ENCODE results near the gene RBM20. TPM values are rescaled to one million over a fixed set of nuclear protein-coding genes. Genes with fewer than 3 reads are reported as not detected.

Gene RBM20
- total RNA-seq, 4 donors from 2014 or later: 0.88 to 3.8 (median 1.9) TPM

DNA sequence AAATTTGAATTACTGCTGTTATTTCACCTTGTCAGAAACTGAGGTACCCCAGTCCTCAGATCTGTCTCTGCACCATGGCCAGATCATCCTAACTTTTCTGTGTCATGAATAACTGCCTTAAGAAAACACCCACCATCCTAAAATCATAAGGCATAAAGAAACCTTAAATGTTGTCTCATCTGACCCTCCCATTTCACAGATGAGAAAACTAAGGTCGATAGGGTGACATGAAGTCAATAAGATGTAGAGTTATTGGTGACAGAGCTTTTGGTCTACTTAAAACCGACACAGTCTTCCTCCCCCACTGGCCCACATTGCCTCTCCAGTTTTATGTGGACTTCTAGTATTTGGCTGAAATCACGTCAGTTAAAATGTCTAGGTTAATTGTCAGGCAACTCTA, 126.1 kb downstream of the RBM20 start:
- H3K9me3 ChIP-seq: no peaks in the 10 kb centered on the region
- no peak overlapping the region for H3K4me3 ChIP-seq
- no peaks in the 10 kb centered on the region for H3K4me1 ChIP-seq
- H3K27ac ChIP-seq: no peak overlapping the region
- TF ChIP-seq POLR2A (IDR thresholded peaks at IDR 0.05) (no peak), CTCF (IDR thresholded peaks at IDR 0.05) (no peak)
- intact Hi-C loops (cut with DNase I; ENCODE audit: low total_unique reads): no loop called here
- no peaks in the 10 kb centered on the region for H3K36me3 ChIP-seq
- DNase-seq: no peak
- no peaks in the 10 kb centered on the region for H3K27me3 ChIP-seq

DNA sequence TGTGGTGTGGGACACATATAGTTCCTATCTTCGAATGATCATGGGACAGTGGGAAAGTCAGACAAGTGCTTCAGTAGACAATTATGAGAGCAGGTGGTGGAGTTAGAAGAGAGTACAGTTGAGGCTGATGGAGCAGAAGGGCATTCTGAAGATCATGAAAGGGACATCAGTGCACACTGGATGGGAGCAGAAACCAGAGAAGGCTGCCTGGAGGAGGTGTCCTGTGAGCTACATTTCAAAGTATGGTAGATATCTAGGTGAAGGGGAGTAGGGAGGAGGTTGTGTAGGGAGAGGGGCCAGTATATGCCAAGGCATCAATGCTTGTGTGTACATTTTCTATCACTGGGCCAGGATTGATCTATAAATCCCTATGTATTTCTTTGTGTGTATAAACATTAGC, 127.3 kb downstream of the RBM20 start:
- intact Hi-C loops (cut with DNase I; ENCODE audit: low total_unique reads): no loop called here
- Histone ChIP-seq H3K4me1 (no peaks in the 10 kb centered on the region), H3K9me3 (no peaks in the 10 kb centered on the region), H3K4me3 (no peak overlapping the region), H3K36me3 (no peaks in the 10 kb centered on the region), H3K27ac (no peak overlapping the region), H3K27me3 (no peaks in the 10 kb centered on the region)
- DNase-seq: no peak
- TF ChIP-seq POLR2A (IDR thresholded peaks at IDR 0.05) (no peak), CTCF (IDR thresholded peaks at IDR 0.05) (no peak)

DNA sequence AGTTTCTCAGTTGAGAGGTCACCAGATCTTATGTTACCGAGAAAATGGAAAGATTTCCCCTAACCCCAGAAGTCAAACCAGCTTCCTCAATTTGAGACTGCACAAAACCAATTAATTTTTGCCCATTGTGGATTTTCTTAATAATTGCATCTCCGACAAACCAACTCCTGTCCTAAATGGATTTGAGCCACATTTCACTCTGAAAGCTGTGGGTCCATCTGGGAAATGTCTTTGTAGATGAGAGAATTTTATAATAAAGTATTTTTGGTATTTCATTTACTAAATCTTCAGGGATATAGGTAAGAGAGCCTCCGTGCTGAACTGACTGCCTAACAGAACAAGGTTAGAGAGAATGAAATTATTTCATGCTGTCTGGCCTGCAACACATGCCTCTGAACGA, 127.9 kb downstream of the RBM20 start:
- intact Hi-C loops (cut with DNase I; ENCODE audit: low total_unique reads): no loop called here
- DNase-seq: no peak
- Histone ChIP-seq H3K27ac (no peak overlapping the region), H3K27me3 (no peaks in the 10 kb centered on the region), H3K4me1 (no peaks in the 10 kb centered on the region), H3K9me3 (no peaks in the 10 kb centered on the region), H3K4me3 (no peak overlapping the region), H3K36me3 (no peaks in the 10 kb centered on the region)
- TF ChIP-seq POLR2A (IDR thresholded peaks at IDR 0.05) (no peak), CTCF (IDR thresholded peaks at IDR 0.05) (no peak)

DNA sequence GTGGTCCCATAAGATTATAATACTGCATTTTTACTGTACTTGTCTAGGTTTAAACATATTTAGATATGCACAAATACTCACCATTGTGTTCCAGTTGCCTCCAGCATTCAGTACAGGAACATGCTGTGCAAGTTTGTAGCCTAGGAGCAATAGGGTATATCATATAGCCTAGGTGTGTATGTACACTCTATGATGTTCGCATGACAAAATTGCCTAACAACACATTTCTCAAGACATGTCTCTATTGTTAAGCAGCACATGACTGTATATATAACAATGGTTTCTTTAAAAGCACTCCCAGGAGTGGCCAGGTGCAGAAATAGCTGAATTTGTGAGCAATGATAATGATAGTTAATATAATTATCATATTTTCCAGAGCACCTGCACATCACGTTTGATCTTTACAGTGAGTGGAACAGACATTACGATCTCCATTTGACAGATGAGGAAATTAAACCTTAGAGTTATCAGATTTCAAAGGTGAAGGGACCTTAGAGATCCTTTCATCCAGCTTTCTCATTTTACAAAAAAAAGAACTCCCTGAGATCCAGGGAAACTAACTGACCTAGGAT, 128.4 kb downstream of the RBM20 start:
- Histone ChIP-seq H3K27me3 (no peaks in the 10 kb centered on the region), H3K27ac (no peak overlapping the region), H3K36me3 (no peaks in the 10 kb centered on the region), H3K4me3 (no peak overlapping the region), H3K4me1 (no peaks in the 10 kb centered on the region), H3K9me3 (no peaks in the 10 kb centered on the region)
- DNase-seq: no peak
- no peak for TF ChIP-seq POLR2A (IDR thresholded peaks at IDR 0.05)
- TF ChIP-seq CTCF (IDR thresholded peaks at IDR 0.05): no peak
- intact Hi-C loops (cut with DNase I; ENCODE audit: low total_unique reads): no loop called here

GRCh38 chr10:110773693-110774068, 129.5 kb downstream of the RBM20 start:
- TF ChIP-seq POLR2A (IDR thresholded peaks at IDR 0.05): no peak
- TF ChIP-seq CTCF (IDR thresholded peaks at IDR 0.05): no peak

More at GRCh38 chr10:110773693-110774068, 129.5 kb downstream of the RBM20 start:
- no peak overlapping the region for H3K4me3 ChIP-seq
- no peaks in the 10 kb centered on the region for H3K27me3 ChIP-seq
- intact Hi-C loops (cut with DNase I; ENCODE audit: low total_unique reads): no loop called here
- DNase-seq: no peak
- H3K27ac ChIP-seq: no peak overlapping the region
- no peaks in the 10 kb centered on the region for H3K4me1 ChIP-seq
- H3K9me3 ChIP-seq: no peaks in the 10 kb centered on the region
- H3K36me3 ChIP-seq: no peaks in the 10 kb centered on the region

Data from uterus (tissue), 4 donors.